Heart left ventricle (tissue), 16 donors: ENCODE measurements around the gene SEPTIN1. TPM values are rescaled to one million over a fixed set of nuclear protein-coding genes. Genes with fewer than 3 reads are reported as not detected.

Source experiments
- ATAC-seq, 4 donors: fragments of 200-7000 bp; cut with Tn5 transposase; one replicate each; pipeline ENCODE4 v1.9.1; 2020 to 2022; ENCODE audit warnings: moderate library complexity in 4 of 4, mild to moderate bottlenecking in 3 of 4, moderate number of reproducible peaks in 1 of 4
- DNase-seq, 5 donors: peaks; one replicate each; pipeline ENCODE4 v3.0.0-alpha.2; 2020
- H3K27ac ChIP-seq, 12 donors: fragments of 200-600 bp; sonication (generic) in 4 of 12; one replicate each; pipeline versions ENCODE4 v1.5.0 to v1.8.0; 2016 to 2022; ENCODE audit warnings: mild to moderate bottlenecking in 2 of 12
- H3K27me3 ChIP-seq, 9 donors: fragments of 200-600 bp; sonication (generic) in 2 of 9; one replicate each; pipeline versions ENCODE4 v1.5.1 to v1.8.0; 2016 to 2022; ENCODE audit warnings: mild to moderate bottlenecking in 3 of 9
- H3K36me3 ChIP-seq, 9 donors: fragments of 200-600 bp; sonication (generic) in 2 of 9; one replicate each; pipeline versions ENCODE4 v1.5.0 to v1.8.0; 2018 to 2022; ENCODE audit warnings: mild to moderate bottlenecking in 2 of 9
- H3K4me1 ChIP-seq, 12 donors: fragments of 200-600 bp; sonication (generic) in 4 of 12; one replicate each; pipeline versions ENCODE4 v1.5.0 to v1.8.0; 2016 to 2022; ENCODE audit warnings: mild to moderate bottlenecking in 3 of 12
- H3K4me3 ChIP-seq, 12 donors: fragments of 200-600 bp; sonication (generic) in 4 of 12; one replicate each; pipeline versions ENCODE4 v1.5.0 to v1.8.0; 2017 to 2022; ENCODE audit warnings: mild to moderate bottlenecking in 9 of 12, moderate library complexity in 4 of 12
- H3K9me3 ChIP-seq, 12 donors: fragments of 200-600 bp; sonication (generic) in 4 of 12; one replicate each; pipeline versions ENCODE4 v1.5.0 to v1.8.0; 2016 to 2022; ENCODE audit warnings: mild to moderate bottlenecking in 1 of 12
- POLR2A ChIP-seq, 2 donors: fragments of 450-650 bp; IDR thresholded peaks; one replicate each; pipeline ENCODE4 v1.6.1; 2017; ENCODE audit warnings: antibody characterized with exemption in 2 of 2, mild to moderate bottlenecking in 2 of 2, moderate library complexity in 2 of 2
- WGBS, 4 donors: extraction: QIAGEN DNeasy Blood & Tissue Kit in 2 of 4; methylation state at CpG; one replicate each; pipeline versions ENCODE4 v1.1.5 to v1.1.7; 2013 to 2018; 5-methylcytosine and 5-hydroxymethylcytosine counted together
- intact Hi-C, 10 donors: fragments of 100-400 bp; cut with DNase I; formaldehyde crosslinking; loops; one replicate each; pipeline versions ENCODE4 v1.11.1 to v1.14.2; 2022
- polyA plus RNA-seq, 2 donors: library from polyadenylated mRNA; stranded (reverse); fragments of 200-250 nt; gene quantifications; one replicate each; pipeline ENCODE4 v1.2.3, GENCODE V29; 2013
- total RNA-seq, 9 donors: library from RNA; depleted of rRNA in 2 of 9; stranded (reverse); fragments of >200 nt in 2 of 9; fragmentation: NEBNext Ultra II Directional in 3 of 9; extraction: Animal tissue kit (Norgen Biotek cat#: 25700) in 3 of 9; gene quantifications; one replicate each; pipeline versions ENCODE4 v1.1.0 to v1.2.4, GENCODE V29; 2016 to 2023
- TF ChIP-seq, protein P1 (sequence below), 12 donors: fragments of 200-600 bp; sonication (generic) in 4 of 12; IDR thresholded peaks; one replicate each; pipeline versions ENCODE4 v1.5.0 to v1.8.0; 2018 to 2022; ENCODE audit warnings: antibody characterized with exemption in 12 of 12, mild to moderate bottlenecking in 5 of 12
- donor health status: ischemic (EF 13 %, LVEDD 7.1; RV severe dilation, severe dysfunction).
- donor health status: healthy with polysubstance abuse.
- donor health status: DM: no; HTN: yes; CAD: no.
- donor health status: DM: no; HTN: no; CAD: no.
- donor health status: ischemic (EF 25% LVEDD 6.9; RV normal size, moderate dysfunction).
- donor health status: ischemic (EF 25% LVEDD 5.7; RV mildly dilated, moderate dysfunction).
- donor health status: healthy.
- donor health status: DM: yes; HTN: yes; CAD: no.
- donor health status: ischemic (EF 35%, LVEDD 5.7; RV mildly dilated, moderate dysfunction).
- donor health status: nonischemic (EF 11% LVEDD 7.7; RV severe dilation, severe dysfunction).
- donor health status: DM: yes; HTN: yes; CAD: no.
- donor health status: PGD.
- donor health status: ischemic (EF 29% LVEDD 5.4; RV normal size, mild dysfunction).
- donor health status: nonischemic (EF 23%, LVEDD 6.1; RV moderate dilation, normal function).

Gene SEPTIN1
- total and polyA plus RNA-seq, 11 donors, result 0.44 to 9.2 (median 1.5) TPM; not detected in 1

DNA sequence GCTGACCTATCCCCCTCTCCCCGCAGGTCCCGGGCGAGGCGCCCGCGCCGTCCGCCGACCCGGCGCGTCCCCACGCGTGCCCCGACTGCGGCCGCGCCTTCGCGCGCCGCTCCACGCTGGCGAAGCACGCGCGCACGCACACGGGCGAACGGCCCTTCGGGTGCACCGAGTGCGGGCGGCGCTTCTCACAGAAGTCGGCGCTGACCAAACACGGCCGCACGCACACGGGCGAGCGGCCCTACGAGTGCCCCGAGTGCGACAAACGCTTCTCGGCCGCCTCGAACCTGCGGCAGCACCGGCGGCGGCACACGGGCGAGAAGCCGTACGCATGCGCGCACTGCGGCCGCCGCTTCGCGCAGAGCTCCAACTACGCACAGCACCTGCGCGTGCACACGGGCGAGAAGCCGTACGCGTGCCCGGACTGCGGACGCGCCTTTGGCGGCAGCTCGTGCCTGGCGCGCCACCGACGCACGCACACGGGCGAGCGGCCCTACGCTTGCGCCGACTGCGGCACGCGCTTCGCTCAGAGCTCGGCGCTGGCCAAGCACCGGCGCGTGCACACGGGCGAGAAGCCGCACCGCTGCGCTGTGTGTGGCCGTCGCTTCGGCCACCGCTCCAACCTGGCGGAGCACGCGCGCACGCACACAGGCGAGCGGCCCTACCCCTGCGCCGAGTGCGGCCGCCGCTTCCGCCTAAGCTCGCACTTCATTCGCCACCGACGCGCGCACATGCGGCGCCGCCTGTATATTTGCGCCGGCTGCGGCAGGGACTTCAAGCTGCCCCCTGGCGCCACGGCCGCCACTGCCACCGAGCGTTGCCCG lies 35.4 kb upstream of the SEPTIN1 start:
- 1% methylated on average over 16 to 140 of the region's 140 CpGs for WGBS, 4 donors

DNA sequence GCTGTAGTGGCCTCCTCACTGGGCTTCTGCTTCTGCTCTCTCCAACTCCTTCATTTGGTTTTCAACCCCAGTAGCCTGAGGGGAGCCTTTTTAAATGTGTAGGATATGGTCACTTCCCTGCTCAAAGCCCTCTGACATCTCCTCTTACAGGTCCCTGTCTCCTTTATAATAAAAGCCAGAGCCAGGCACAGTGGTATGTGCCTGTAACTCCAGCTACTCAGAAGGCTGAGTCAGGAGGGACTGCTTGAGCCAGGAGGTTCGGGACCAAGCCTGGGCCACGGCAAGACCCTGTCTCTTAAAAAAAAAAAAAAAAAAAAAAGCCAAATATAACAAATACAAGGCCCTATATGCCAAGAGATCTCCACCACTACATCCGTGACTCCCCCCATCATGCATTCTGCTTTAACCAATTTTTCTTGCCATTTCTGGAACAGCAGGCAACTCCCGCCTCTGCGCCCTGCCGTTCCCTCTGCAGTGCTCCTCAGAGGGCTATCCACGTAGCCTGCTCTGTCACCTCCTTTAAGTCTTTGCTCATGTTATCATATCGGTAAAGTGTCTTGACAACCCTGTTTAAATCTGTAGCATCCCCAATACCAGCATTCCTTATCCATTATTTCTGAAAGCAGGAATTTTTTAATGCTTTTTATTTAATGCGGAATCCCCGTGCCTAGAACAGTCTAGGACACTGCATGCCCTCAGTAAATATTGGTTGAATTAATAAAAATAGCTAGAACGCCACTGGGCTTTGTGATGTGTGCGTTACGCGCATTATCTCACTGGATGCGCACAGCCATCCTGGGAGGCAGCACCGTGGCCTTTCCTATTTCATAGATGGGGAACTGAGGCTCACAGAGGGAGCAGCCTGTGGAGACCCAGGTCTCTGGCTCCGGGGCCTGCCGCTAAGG lies 34.5 kb upstream of the SEPTIN1 start:
- no peaks in the 10 kb centered on the region for H3K9me3 ChIP-seq
- H3K36me3 ChIP-seq, result peaks cover 0 to 43% (median 15%) of the 10 kb centered on the region in 9 donors
- H3K4me3 ChIP-seq, result peak overlapping the region in 11 of 12 donors; percentile 42 to 76 (median 67)
- intact Hi-C loops, result loop anchor here in 4 of 10 donors (10.0 kb wide), 4 partner anchors 62 to 352 kb away; partner anchors contain the start of genes ALDOA (in 2 of the 4), MAPK3 (in 2 of the 4), TBX6 (in 2 of the 4) and YPEL3 (in 2 of the 4)
- H3K27me3 ChIP-seq, result no peaks in the 10 kb centered on the region
- TF ChIP-seq, protein P1, sequence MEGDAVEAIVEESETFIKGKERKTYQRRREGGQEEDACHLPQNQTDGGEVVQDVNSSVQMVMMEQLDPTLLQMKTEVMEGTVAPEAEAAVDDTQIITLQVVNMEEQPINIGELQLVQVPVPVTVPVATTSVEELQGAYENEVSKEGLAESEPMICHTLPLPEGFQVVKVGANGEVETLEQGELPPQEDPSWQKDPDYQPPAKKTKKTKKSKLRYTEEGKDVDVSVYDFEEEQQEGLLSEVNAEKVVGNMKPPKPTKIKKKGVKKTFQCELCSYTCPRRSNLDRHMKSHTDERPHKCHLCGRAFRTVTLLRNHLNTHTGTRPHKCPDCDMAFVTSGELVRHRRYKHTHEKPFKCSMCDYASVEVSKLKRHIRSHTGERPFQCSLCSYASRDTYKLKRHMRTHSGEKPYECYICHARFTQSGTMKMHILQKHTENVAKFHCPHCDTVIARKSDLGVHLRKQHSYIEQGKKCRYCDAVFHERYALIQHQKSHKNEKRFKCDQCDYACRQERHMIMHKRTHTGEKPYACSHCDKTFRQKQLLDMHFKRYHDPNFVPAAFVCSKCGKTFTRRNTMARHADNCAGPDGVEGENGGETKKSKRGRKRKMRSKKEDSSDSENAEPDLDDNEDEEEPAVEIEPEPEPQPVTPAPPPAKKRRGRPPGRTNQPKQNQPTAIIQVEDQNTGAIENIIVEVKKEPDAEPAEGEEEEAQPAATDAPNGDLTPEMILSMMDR (IDR thresholded peaks at IDR 0.05), result no peak
- no peak for TF ChIP-seq POLR2A (IDR thresholded peaks at IDR 0.05)
- peaks cover 0 to 27% (median 10%) of the 10 kb centered on the region in 12 donors for H3K4me1 ChIP-seq
- 66 to 68% (median 67%) methylated on average over 17 to 18 of the region's 18 CpGs for WGBS, 4 donors
- ATAC-seq (peak in 1 of 4 donors; percentile 3), DNase-seq (no peak)
- H3K27ac ChIP-seq, result peak overlapping the region; percentile 5 to 91 (median 77)

More for the DNA sequence above, 35.4 kb upstream of the SEPTIN1 start:
- Histone ChIP-seq H3K4me1 (peaks cover 0 to 27% (median 10%) of the 10 kb centered on the region in 12 donors), H3K36me3 (peaks cover 0 to 43% (median 18%) of the 10 kb centered on the region in 9 donors), H3K27ac (peak overlapping the region; percentile 14 to 91 (median 77)), H3K4me3 (peak overlapping the region; percentile 38 to 76 (median 64)), H3K27me3 (no peaks in the 10 kb centered on the region), H3K9me3 (no peaks in the 10 kb centered on the region)
- intact Hi-C loops, result loop anchor here in 4 of 10 donors (10.0 kb wide), 4 partner anchors 63 to 353 kb away; partner anchors contain the start of genes ALDOA (in 2 of the 4), MAPK3 (in 2 of the 4), TBX6 (in 2 of the 4) and YPEL3 (in 2 of the 4)
- TF ChIP-seq, protein P1 (IDR thresholded peaks at IDR 0.05), result peak in 7 of 12 donors; percentile 12 to 46 (median 28)
- TF ChIP-seq POLR2A (IDR thresholded peaks at IDR 0.05), result peak in 1 of 2 donors; percentile 45
- DNase-seq, result peak; percentile 84 to 93 (median 87)
- peak; percentile 89 to 96 (median 92) for ATAC-seq

DNA sequence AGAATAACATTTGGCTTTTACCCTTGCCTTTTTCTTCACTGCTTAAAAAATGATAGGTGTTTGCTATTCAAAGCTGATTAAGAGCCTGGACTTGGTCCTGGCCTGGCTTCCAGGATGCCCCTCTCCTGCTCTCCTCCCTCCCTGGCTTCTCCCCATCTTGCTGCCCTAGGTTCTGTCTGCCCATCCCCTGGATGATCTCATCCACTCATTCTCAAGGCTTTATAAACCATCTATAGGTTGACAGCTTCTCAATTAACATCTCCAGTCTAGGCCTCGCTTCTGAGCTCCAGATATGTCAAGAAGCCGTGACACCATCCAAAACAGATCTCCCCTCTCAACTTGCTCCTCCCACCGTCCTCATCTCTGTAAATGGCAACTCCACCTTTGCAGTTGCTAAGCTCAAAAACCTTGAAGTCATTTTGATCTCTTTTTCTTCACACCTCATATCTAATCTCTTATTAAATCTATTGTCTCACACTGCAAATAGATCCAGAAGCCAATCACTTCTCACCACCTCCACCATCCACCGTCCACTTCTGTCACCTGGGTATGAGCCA lies 33.8 kb upstream of the SEPTIN1 start:
- Histone ChIP-seq H3K27me3 (no peaks in the 10 kb centered on the region), H3K36me3 (peaks cover 0 to 43% (median 20%) of the 10 kb centered on the region in 9 donors), H3K4me3 (no peak overlapping the region), H3K4me1 (peaks cover 0 to 27% (median 10%) of the 10 kb centered on the region in 12 donors), H3K9me3 (no peaks in the 10 kb centered on the region), H3K27ac (no peak overlapping the region)
- DNase-seq (no peak), ATAC-seq (no peak)
- WGBS, 4 donors, result 85 to 90% (median 87%) methylated on average over 4 of the region's 4 CpGs
- TF ChIP-seq, protein P1 (IDR thresholded peaks at IDR 0.05), result no peak
- TF ChIP-seq POLR2A (IDR thresholded peaks at IDR 0.05), result no peak
- intact Hi-C loops, result loop anchor here in 4 of 10 donors (10.0 kb wide), 4 partner anchors 61 to 351 kb away; partner anchors contain the start of genes ALDOA (in 2 of the 4), MAPK3 (in 2 of the 4), TBX6 (in 2 of the 4) and YPEL3 (in 2 of the 4)
